Endothelial cell of umbilical vein (primary cell): ENCODE results near the gene MALRD1. TPM values are rescaled to one million over a fixed set of nuclear protein-coding genes. Genes with fewer than 3 reads are reported as not detected.

Experiments used
- BruUV-seq: library from RNA; stranded (reverse); fragments of 400-500 nt; replicated peaks from 2 replicates; lab custom pipeline; 2021; lab: Mats Ljungman, UMichigan
- CTCF ChIA-PET: fragments of 300-600, 350-600 bp; sonication (Branson Sonifier 250); formaldehyde crosslinking; loops from one replicate; lab custom pipeline; 2021; ENCODE audit warnings: antibody characterized with exemption, inconsistent platforms; lab: Charles Lee
- POLR2A ChIA-PET: fragments of 300-600, 350-600 bp; sonication (Branson Sonifier 250); formaldehyde crosslinking; loops from one replicate; lab custom pipeline; 2021; ENCODE audit warnings: antibody characterized with exemption, inconsistent platforms; lab: Charles Lee
- DNase-seq: peaks from one replicate; pipeline ENCODE4 v3.0.0-alpha.2; 2011; ENCODE audit warnings: low read depth, low spot score
- FAIRE-seq: peaks from 2 replicates; lab custom pipeline; 2011; peaks lifted over from hg19 to GRCh38; lab: Jason Lieb, UNC
- H2AFZ ChIP-seq: 2 replicates; pipeline ENCODE4 v1.6.0; 2012; ENCODE audit warnings: low read depth, low read length, control low read depth, inconsistent platforms
- H3K27ac ChIP-seq: 2 replicates; pipeline ENCODE4 v1.5.1; 2011; ENCODE audit warnings: low read depth, mild to moderate bottlenecking, control low read depth, low read length, moderate library complexity; ENCODE audit not compliant: insufficient read depth
- H3K27me3 ChIP-seq, 2 experiments: 2 replicates each; pipeline versions ENCODE4 v1.6.0 to v1.6.1; 2011; ENCODE audit warnings: low read length in 2 of 2, mixed read lengths in 1 of 2; ENCODE audit not compliant: control insufficient read depth in 2 of 2, insufficient read depth in 2 of 2
- H3K36me3 ChIP-seq, 2 experiments: 2 replicates in 1 of 2; 3 replicates in 1 of 2; pipeline ENCODE4 v1.5.1; 2011; ENCODE audit warnings: low read length in 2 of 2, mild to moderate bottlenecking in 1 of 2, moderate library complexity in 1 of 2; ENCODE audit not compliant: control insufficient read depth in 2 of 2, insufficient read depth in 2 of 2; ENCODE audit errors: extremely low read depth in 1 of 2
- H3K4me1 ChIP-seq: 3 replicates; pipeline ENCODE4 v1.5.1; 2011; ENCODE audit warnings: mild to moderate bottlenecking, low read length; ENCODE audit not compliant: control insufficient read depth, insufficient read depth; ENCODE audit errors: extremely low read depth
- H3K4me2 ChIP-seq: 2 replicates; pipeline ENCODE4 v1.6.1; 2011; ENCODE audit warnings: low read length, control low read depth, mixed read lengths; ENCODE audit not compliant: insufficient read depth
- H3K4me3 ChIP-seq, 3 experiments: fragments of 200-600 bp in 1 of 3; sonication (generic), shearing (Covaris generic) in 1 of 3; replicated peaks in 1 of 3; 2 replicates each; pipeline ENCODE4 v1.5.1; 2011 to 2016; ENCODE audit warnings: control low read depth in 3 of 3, low read length in 3 of 3, mild to moderate bottlenecking in 2 of 3, inconsistent platforms in 1 of 3, low read depth in 1 of 3, moderate library complexity in 1 of 3; ENCODE audit not compliant: insufficient read depth in 1 of 3
- H3K79me2 ChIP-seq: 2 replicates; pipeline ENCODE4 v1.6.0; 2012; ENCODE audit warnings: low read length, inconsistent platforms; ENCODE audit not compliant: control insufficient read depth, insufficient read depth
- H3K9ac ChIP-seq: replicated peaks from 2 replicates; pipeline ENCODE3; 2011; ENCODE audit warnings: low read length, control low read depth; ENCODE audit not compliant: insufficient read depth; ENCODE audit errors: extremely low read depth
- H3K9me1 ChIP-seq: replicated peaks from 3 replicates; pipeline ENCODE4 v1.6.0; 2011; ENCODE audit warnings: mild to moderate bottlenecking, low read length; ENCODE audit not compliant: control insufficient read depth, insufficient read depth; ENCODE audit errors: extremely low read depth
- H3K9me3 ChIP-seq: replicated peaks from 2 replicates; pipeline ENCODE4 v1.5.1; 2012; ENCODE audit warnings: low read length, inconsistent platforms; ENCODE audit not compliant: control insufficient read depth, insufficient read depth
- H4K20me1 ChIP-seq: replicated peaks from 2 replicates; pipeline ENCODE3; 2011; ENCODE audit warnings: mild to moderate bottlenecking, low read length; ENCODE audit not compliant: control insufficient read depth, insufficient read depth; ENCODE audit errors: extremely low read depth
- GATA2 ChIP-seq: IDR thresholded peaks from 2 replicates; pipeline ENCODE4 v1.7.0; 2011; ENCODE audit warnings: low read depth, mild to moderate bottlenecking, moderate library complexity, mixed read lengths, low read length; ENCODE audit not compliant: insufficient read length, insufficient read depth
- JUN ChIP-seq: IDR thresholded peaks from 2 replicates; pipeline ENCODE4 v1.6.1; 2011; ENCODE audit warnings: borderline replicate concordance, low read depth; ENCODE audit not compliant: insufficient read length, insufficient read depth
- MYC ChIP-seq: IDR thresholded peaks from one replicate; pipeline ENCODE4 v1.6.1; 2011; ENCODE audit warnings: mild to moderate bottlenecking, low read depth, low read length
- POLR2A ChIP-seq: IDR thresholded peaks from 2 replicates; pipeline ENCODE4 v1.6.1; 2012; ENCODE audit warnings: low read depth, mild to moderate bottlenecking, control low read depth, low read length
- dilution Hi-C: fragments of 300-500 bp; cut with MboI; formaldehyde crosslinking; loops from one replicate; pipeline ENCODE4 v1.15.0; 2019; ENCODE audit warnings: low sequenced_read_pairs; ENCODE audit not compliant: extremely low pct_ligation_motif_present
- intact Hi-C: fragments of 100-400 bp; cut with micrococcal nuclease; formaldehyde crosslinking; loops from one replicate; pipeline ENCODE4 v1.10.0; 2022
- polyA plus RNA-seq, 4 experiments: library from polyadenylated mRNA; depleted of rRNA in 3 of 4; stranded (reverse) in 3 of 4; unstranded in 1 of 4; fragments of >200 nt; gene quantifications; 2 replicates each; pipeline versions ENCODE4 v1.2.1 to v1.2.3, GENCODE V29; 2011 to 2012; ENCODE audit warnings: missing spikeins in 1 of 4
- total RNA-seq: library from RNA; stranded (reverse); gene quantifications from 2 replicates; pipeline ENCODE4 v1.2.3, GENCODE V29; 2021
- TF ChIP-seq, protein P1 (sequence below): IDR thresholded peaks from 2 replicates; pipeline ENCODE4 v1.6.1; 2011; ENCODE audit not compliant: insufficient read depth, insufficient read length
- TF ChIP-seq, protein P2 (sequence below), 2 donors: IDR thresholded peaks; 1 replicate in 1 of 2; 2 replicates in 1 of 2; pipeline ENCODE4 v1.5.1; 2011; ENCODE audit warnings: low read length in 2 of 2, mild to moderate bottlenecking in 2 of 2, moderate library complexity in 2 of 2, control low read depth in 1 of 2, inconsistent platforms in 1 of 2, low read depth in 1 of 2; ENCODE audit not compliant: insufficient read depth in 1 of 2; ENCODE audit errors: extremely low read depth in 1 of 2

The MALRD1 gene
- total and polyA plus RNA-seq, 2 donors (not counting 3 experiments of a cell fraction or from before 2014, with no cell fraction given), result not detected

DNA sequence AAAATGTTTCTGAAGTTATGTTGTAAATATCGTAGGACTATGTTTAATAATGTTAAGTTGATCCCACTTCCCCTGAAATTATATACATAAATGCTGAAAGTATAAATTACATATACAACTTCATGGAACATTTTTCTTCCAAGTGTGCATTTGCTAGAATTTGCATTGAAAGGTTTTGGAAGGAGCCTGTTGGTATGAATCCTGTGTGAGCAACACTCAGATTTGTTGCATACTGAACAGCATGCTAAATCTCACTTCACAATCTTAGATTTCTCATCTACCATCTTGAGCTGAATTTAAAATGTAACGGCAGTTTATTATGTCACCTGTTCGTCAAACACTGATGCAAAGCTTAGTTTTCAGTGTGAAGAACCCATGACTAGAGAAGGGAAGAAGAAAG, 172.6 kb downstream of the MALRD1 start:
- H3K27ac ChIP-seq, result no peak overlapping the region
- POLR2A ChIA-PET, result no interaction called here
- H3K9me3 ChIP-seq, result no peaks in the 10 kb centered on the region
- TF ChIP-seq, protein P1, sequence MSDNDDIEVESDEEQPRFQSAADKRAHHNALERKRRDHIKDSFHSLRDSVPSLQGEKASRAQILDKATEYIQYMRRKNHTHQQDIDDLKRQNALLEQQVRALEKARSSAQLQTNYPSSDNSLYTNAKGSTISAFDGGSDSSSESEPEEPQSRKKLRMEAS, result no peak
- TF ChIP-seq GATA2, result no peak
- no peak for TF ChIP-seq MYC
- TF ChIP-seq POLR2A, result no peak
- CTCF ChIA-PET, result no interaction called here
- dilution Hi-C loops (no loop called here), intact Hi-C loops (no loop called here)
- H3K9me1 ChIP-seq, result no peaks in the 10 kb centered on the region
- H3K79me2 ChIP-seq, result no peaks in the 10 kb centered on the region
- H4K20me1 ChIP-seq, result no peaks in the 10 kb centered on the region
- no TSS peak for BruUV-seq
- H3K27me3 ChIP-seq, result no peaks in the 10 kb centered on the region
- no peak overlapping the region for H3K9ac ChIP-seq
- no peaks in the 10 kb centered on the region for H3K36me3 ChIP-seq
- FAIRE-seq (no peak), DNase-seq (no peak)
- no peak overlapping the region for H3K4me2 ChIP-seq
- no peaks in the 10 kb centered on the region for H3K4me1 ChIP-seq
- H2AFZ ChIP-seq, result no peak overlapping the region
- H3K4me3 ChIP-seq, result no peak overlapping the region

DNA sequence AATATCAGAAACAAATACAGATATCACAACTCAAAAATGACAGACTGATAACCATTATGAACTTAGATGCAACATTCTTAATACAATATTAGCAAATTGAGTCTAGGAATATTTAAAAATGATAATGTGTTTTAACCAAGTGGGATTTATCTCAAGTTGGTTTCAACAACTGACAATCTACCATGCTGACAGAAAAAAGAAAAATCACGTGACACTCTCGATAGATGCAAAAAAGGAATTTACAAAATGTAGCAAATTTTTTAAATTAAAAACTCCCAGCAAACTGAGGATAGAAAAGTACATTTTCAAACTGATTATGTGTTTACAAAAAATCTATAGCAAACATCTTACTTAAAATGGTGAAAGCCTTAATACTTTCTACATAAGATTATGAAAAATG, 177.4 kb downstream of the MALRD1 start:
- no TSS peak for BruUV-seq
- Histone ChIP-seq H2AFZ (no peak overlapping the region), H3K4me1 (no peaks in the 10 kb centered on the region), H3K4me3 (no peak overlapping the region), H3K27me3 (no peaks in the 10 kb centered on the region), H3K79me2 (no peaks in the 10 kb centered on the region), H3K9me3 (peaks cover 2% of the 10 kb centered on the region), H4K20me1 (no peaks in the 10 kb centered on the region), H3K36me3 (no peaks in the 10 kb centered on the region), H3K4me2 (no peak overlapping the region), H3K9me1 (no peaks in the 10 kb centered on the region), H3K27ac (no peak overlapping the region), H3K9ac (no peak overlapping the region)
- FAIRE-seq, result no peak
- intact Hi-C loops, result no loop called here
- dilution Hi-C loops, result no loop called here
- POLR2A ChIA-PET, result no interaction called here
- CTCF ChIA-PET, result no interaction called here
- TF ChIP-seq, protein P2, sequence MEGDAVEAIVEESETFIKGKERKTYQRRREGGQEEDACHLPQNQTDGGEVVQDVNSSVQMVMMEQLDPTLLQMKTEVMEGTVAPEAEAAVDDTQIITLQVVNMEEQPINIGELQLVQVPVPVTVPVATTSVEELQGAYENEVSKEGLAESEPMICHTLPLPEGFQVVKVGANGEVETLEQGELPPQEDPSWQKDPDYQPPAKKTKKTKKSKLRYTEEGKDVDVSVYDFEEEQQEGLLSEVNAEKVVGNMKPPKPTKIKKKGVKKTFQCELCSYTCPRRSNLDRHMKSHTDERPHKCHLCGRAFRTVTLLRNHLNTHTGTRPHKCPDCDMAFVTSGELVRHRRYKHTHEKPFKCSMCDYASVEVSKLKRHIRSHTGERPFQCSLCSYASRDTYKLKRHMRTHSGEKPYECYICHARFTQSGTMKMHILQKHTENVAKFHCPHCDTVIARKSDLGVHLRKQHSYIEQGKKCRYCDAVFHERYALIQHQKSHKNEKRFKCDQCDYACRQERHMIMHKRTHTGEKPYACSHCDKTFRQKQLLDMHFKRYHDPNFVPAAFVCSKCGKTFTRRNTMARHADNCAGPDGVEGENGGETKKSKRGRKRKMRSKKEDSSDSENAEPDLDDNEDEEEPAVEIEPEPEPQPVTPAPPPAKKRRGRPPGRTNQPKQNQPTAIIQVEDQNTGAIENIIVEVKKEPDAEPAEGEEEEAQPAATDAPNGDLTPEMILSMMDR (IDR thresholded peaks at IDR 0.05; ENCODE audit: extremely low read depth in 1 of 2, insufficient read depth in 1 of 2, low read depth in 1 of 2, low read length in 2 of 2), result no peak
- TF ChIP-seq JUN, result no peak
- no peak for TF ChIP-seq MYC
- no peak for DNase-seq
